GM12878 (cell line): Measurements from ENCODE around the gene PPM1K.

ENCODE experiments used
- BCL11A ChIP-seq: IDR thresholded peaks from 2 replicates; pipeline ENCODE4 v1.6.1; 2011; ENCODE audit warnings: low read depth, low read length
- HDAC2 ChIP-seq: fragments of 200-600 bp; sonication (generic); IDR thresholded peaks from 2 replicates; pipeline ENCODE4 v1.6.1; 2017
- NBN ChIP-seq: fragments of 450-650 bp; IDR thresholded peaks from 2 replicates; pipeline ENCODE4 v1.6.1; 2016
- NFIC ChIP-seq: IDR thresholded peaks from 2 replicates; pipeline ENCODE4 v1.6.1; 2012; ENCODE audit warnings: low read depth, mild to moderate bottlenecking, inconsistent platforms, low read length, moderate library complexity
- POLR2A ChIP-seq: IDR thresholded peaks from 2 replicates; pipeline ENCODE4 v1.6.1; 2011; ENCODE audit warnings: low read depth, mild to moderate bottlenecking, low read length
- RAD21 ChIP-seq: IDR thresholded peaks from 2 replicates; pipeline ENCODE4 v1.6.1; 2011; ENCODE audit warnings: mild to moderate bottlenecking, low read depth, low read length, moderate library complexity; ENCODE audit not compliant: insufficient read depth
- RCOR1 ChIP-seq: conservative IDR thresholded peaks from 2 replicates; pipeline ENCODE4 v1.6.1; 2012; ENCODE audit warnings: low read depth, low read length, improper control_type of control experiment
- SMAD5 ChIP-seq: IDR thresholded peaks from 2 replicates; pipeline ENCODE4 v1.6.1; 2016; ENCODE audit warnings: antibody characterized with exemption, low read depth
- YY1 ChIP-seq: IDR thresholded peaks from 2 replicates; pipeline ENCODE4 v1.6.1; 2011; ENCODE audit warnings: low read depth, mild to moderate bottlenecking, low read length
- TF ChIP-seq, protein P1 (sequence below): fragments of 450-650 bp; IDR thresholded peaks from 2 replicates; pipeline ENCODE4 v1.6.1; 2018; ENCODE audit warnings: mild to moderate bottlenecking, low read depth, moderate library complexity; ENCODE audit not compliant: partially characterized antibody
- TF ChIP-seq, protein P2 (sequence below), 3 experiments: IDR thresholded peaks in 2 of 3; conservative IDR thresholded peaks in 1 of 3; 2 replicates each; pipeline ENCODE4 v1.5.1; 2011; ENCODE audit warnings: low read depth in 3 of 3, low read length in 3 of 3, mild to moderate bottlenecking in 3 of 3, control low read depth in 2 of 3, moderate library complexity in 2 of 3, inconsistent platforms in 1 of 3, mixed read lengths in 1 of 3; ENCODE audit not compliant: control insufficient read depth in 2 of 3, insufficient read depth in 1 of 3; ENCODE audit errors: extremely low read depth in 1 of 3
- TF ChIP-seq, protein P3 (sequence below): IDR thresholded peaks from 2 replicates; pipeline ENCODE4 v1.6.1; 2012; ENCODE audit warnings: low read depth, low read length, improper control_type of control experiment

DNA sequence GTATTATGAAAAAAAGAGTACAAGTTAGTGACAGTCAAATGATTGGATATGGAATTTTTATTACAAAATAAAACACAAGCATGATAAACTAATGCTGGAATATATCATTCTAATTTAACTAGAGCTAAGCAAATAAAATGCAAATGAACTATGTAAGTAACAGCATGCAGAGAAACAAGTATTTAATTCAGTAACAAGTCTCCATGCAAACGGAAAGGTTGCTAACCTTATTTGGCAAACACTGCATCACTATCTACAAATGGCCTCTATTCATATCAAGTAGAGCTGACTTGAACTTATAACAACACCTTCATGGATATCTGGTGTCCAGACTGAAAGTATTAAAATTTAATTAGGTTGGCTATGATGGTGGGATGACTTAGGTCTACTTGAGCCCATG, 15.4 kb downstream of the PPM1K start:
- TF ChIP-seq, protein P1, sequence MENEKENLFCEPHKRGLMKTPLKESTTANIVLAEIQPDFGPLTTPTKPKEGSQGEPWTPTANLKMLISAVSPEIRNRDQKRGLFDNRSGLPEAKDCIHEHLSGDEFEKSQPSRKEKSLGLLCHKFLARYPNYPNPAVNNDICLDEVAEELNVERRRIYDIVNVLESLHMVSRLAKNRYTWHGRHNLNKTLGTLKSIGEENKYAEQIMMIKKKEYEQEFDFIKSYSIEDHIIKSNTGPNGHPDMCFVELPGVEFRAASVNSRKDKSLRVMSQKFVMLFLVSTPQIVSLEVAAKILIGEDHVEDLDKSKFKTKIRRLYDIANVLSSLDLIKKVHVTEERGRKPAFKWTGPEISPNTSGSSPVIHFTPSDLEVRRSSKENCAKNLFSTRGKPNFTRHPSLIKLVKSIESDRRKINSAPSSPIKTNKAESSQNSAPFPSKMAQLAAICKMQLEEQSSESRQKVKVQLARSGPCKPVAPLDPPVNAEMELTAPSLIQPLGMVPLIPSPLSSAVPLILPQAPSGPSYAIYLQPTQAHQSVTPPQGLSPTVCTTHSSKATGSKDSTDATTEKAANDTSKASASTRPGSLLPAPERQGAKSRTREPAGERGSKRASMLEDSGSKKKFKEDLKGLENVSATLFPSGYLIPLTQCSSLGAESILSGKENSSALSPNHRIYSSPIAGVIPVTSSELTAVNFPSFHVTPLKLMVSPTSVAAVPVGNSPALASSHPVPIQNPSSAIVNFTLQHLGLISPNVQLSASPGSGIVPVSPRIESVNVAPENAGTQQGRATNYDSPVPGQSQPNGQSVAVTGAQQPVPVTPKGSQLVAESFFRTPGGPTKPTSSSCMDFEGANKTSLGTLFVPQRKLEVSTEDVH: no peak
- TF ChIP-seq, protein P2, sequence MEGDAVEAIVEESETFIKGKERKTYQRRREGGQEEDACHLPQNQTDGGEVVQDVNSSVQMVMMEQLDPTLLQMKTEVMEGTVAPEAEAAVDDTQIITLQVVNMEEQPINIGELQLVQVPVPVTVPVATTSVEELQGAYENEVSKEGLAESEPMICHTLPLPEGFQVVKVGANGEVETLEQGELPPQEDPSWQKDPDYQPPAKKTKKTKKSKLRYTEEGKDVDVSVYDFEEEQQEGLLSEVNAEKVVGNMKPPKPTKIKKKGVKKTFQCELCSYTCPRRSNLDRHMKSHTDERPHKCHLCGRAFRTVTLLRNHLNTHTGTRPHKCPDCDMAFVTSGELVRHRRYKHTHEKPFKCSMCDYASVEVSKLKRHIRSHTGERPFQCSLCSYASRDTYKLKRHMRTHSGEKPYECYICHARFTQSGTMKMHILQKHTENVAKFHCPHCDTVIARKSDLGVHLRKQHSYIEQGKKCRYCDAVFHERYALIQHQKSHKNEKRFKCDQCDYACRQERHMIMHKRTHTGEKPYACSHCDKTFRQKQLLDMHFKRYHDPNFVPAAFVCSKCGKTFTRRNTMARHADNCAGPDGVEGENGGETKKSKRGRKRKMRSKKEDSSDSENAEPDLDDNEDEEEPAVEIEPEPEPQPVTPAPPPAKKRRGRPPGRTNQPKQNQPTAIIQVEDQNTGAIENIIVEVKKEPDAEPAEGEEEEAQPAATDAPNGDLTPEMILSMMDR (IDR thresholded peaks at IDR 0.05 in 2 of 3, conservative IDR thresholded peaks at IDR 0.05 in 1 of 3; ENCODE audit: control insufficient read depth in 2 of 3, extremely low read depth in 1 of 3, insufficient read depth in 1 of 3, low read depth in 3 of 3, low read length in 3 of 3): no peak
- TF ChIP-seq SMAD5: no peak
- no peak for TF ChIP-seq RCOR1
- TF ChIP-seq RAD21: no peak
- TF ChIP-seq YY1: no peak
- TF ChIP-seq NBN: no peak
- no peak for TF ChIP-seq NFIC
- TF ChIP-seq POLR2A: no peak
- no peak for TF ChIP-seq HDAC2
- no peak for TF ChIP-seq BCL11A
- TF ChIP-seq, protein P3, sequence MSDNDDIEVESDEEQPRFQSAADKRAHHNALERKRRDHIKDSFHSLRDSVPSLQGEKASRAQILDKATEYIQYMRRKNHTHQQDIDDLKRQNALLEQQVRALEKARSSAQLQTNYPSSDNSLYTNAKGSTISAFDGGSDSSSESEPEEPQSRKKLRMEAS: no peak
